ENCODE data around the gene AIG1.

AIG1 gene

GRCh38 chr6:143123941-143124340 is 63.3 kb downstream of the AIG1 start:
- CTCF ChIA-PET, result no interaction called here
- POLR2A ChIA-PET, result no interaction called here
- TF ChIP-seq FOXK2 (IDR thresholded peaks at IDR 0.05), result no peak
- TF ChIP-seq CTBP1 (IDR thresholded peaks at IDR 0.05; ENCODE audit: borderline replicate concordance), result no peak
- no peak for TF ChIP-seq PKNOX1 (IDR thresholded peaks at IDR 0.05)
- no peak for TF ChIP-seq TARDBP (IDR thresholded peaks at IDR 0.05)
- TF ChIP-seq FOXM1 (IDR thresholded peaks at IDR 0.05; ENCODE audit: borderline replicate concordance), result no peak
- no peak for TF ChIP-seq ZNF384 (IDR thresholded peaks at IDR 0.05)
- TF ChIP-seq SUZ12 (IDR thresholded peaks at IDR 0.05), result no peak
- no peak for TF ChIP-seq ELF4 (IDR thresholded peaks at IDR 0.05)
- TF ChIP-seq SP1 (IDR thresholded peaks at IDR 0.05), result no peak
- no peak for TF ChIP-seq HDGF (IDR thresholded peaks at IDR 0.05; ENCODE audit: borderline replicate concordance)
- TF ChIP-seq ARNT (IDR thresholded peaks at IDR 0.05), result no peak
- no peak for TF ChIP-seq L3MBTL2 (conservative IDR thresholded peaks at IDR 0.05)
- TF ChIP-seq NFRKB (IDR thresholded peaks at IDR 0.05), result no peak
- no peak for DNase-seq (ENCODE audit: extremely low spot score)

GRCh38 chr6:143125455-143125854 is 64.8 kb downstream of the AIG1 start:
- ChIA-PET POLR2A (no interaction called here), CTCF (no interaction called here)
- DNase-seq (ENCODE audit: extremely low spot score), result peak; percentile 38
- TF ChIP-seq FOXM1 (IDR thresholded peaks at IDR 0.05; ENCODE audit: borderline replicate concordance) (no peak), PKNOX1 (IDR thresholded peaks at IDR 0.05) (peak; percentile 46; the same call in 1 of the 2 replicates), L3MBTL2 (conservative IDR thresholded peaks at IDR 0.05) (no peak)

GRCh38 chr6:143125864-143126573 is 65.3 kb downstream of the AIG1 start:
- TF ChIP-seq HDGF (IDR thresholded peaks at IDR 0.05; ENCODE audit: borderline replicate concordance) (no peak), CTBP1 (IDR thresholded peaks at IDR 0.05; ENCODE audit: borderline replicate concordance) (no peak), L3MBTL2 (conservative IDR thresholded peaks at IDR 0.05) (no peak), ZNF384 (IDR thresholded peaks at IDR 0.05) (no peak), SUZ12 (IDR thresholded peaks at IDR 0.05) (no peak), TARDBP (IDR thresholded peaks at IDR 0.05) (no peak), SP1 (IDR thresholded peaks at IDR 0.05) (no peak)
- CTCF ChIA-PET, result no interaction called here
- DNase-seq (ENCODE audit: extremely low spot score), result peak; percentile 16
- POLR2A ChIA-PET, result no interaction called here

GRCh38 chr6:143126574-143126941 is 65.9 kb downstream of the AIG1 start:
- CTCF ChIA-PET, result no interaction called here

GRCh38 chr6:143127941-143128680 is 67.4 kb downstream of the AIG1 start:
- no peak for TF ChIP-seq HDGF (IDR thresholded peaks at IDR 0.05; ENCODE audit: borderline replicate concordance)
- no peak for TF ChIP-seq TARDBP (IDR thresholded peaks at IDR 0.05)
- TF ChIP-seq CTBP1 (IDR thresholded peaks at IDR 0.05; ENCODE audit: borderline replicate concordance), result no peak
- TF ChIP-seq ZNF384 (IDR thresholded peaks at IDR 0.05), result no peak
- DNase-seq (ENCODE audit: extremely low spot score), result no peak
- ChIA-PET CTCF (no interaction called here), POLR2A (no interaction called here)

More at GRCh38 chr6:143126574-143126941, 65.9 kb downstream of the AIG1 start:
- no peak for DNase-seq (ENCODE audit: extremely low spot score)
- POLR2A ChIA-PET, result no interaction called here
- TF ChIP-seq FOXM1 (IDR thresholded peaks at IDR 0.05; ENCODE audit: borderline replicate concordance), result no peak

GRCh38 chr6:143128681-143129015 is 68.0 kb downstream of the AIG1 start:
- CTCF ChIA-PET, result no interaction called here

More at GRCh38 chr6:143128681-143129015, 68.0 kb downstream of the AIG1 start:
- TF ChIP-seq ZNF384 (IDR thresholded peaks at IDR 0.05), result no peak
- TF ChIP-seq L3MBTL2 (conservative IDR thresholded peaks at IDR 0.05), result no peak
- no peak for TF ChIP-seq FOXK2 (IDR thresholded peaks at IDR 0.05)
- no peak for TF ChIP-seq FOXA1 (IDR thresholded peaks at IDR 0.05)
- no peak for TF ChIP-seq HDGF (IDR thresholded peaks at IDR 0.05; ENCODE audit: borderline replicate concordance)
- TF ChIP-seq ARNT (IDR thresholded peaks at IDR 0.05), result no peak
- TF ChIP-seq ELF4 (IDR thresholded peaks at IDR 0.05), result no peak
- no peak for TF ChIP-seq FOXM1 (IDR thresholded peaks at IDR 0.05; ENCODE audit: borderline replicate concordance)
- no peak for TF ChIP-seq NFRKB (IDR thresholded peaks at IDR 0.05)
- no peak for TF ChIP-seq LEF1 (IDR thresholded peaks at IDR 0.05; ENCODE audit: borderline replicate concordance)
- no peak for TF ChIP-seq BHLHE40 (IDR thresholded peaks at IDR 0.05; ENCODE audit: borderline replicate concordance)
- no peak for TF ChIP-seq PKNOX1 (IDR thresholded peaks at IDR 0.05)
- TF ChIP-seq TARDBP (IDR thresholded peaks at IDR 0.05), result no peak
- TF ChIP-seq SP1 (IDR thresholded peaks at IDR 0.05), result no peak
- no peak for TF ChIP-seq SUZ12 (IDR thresholded peaks at IDR 0.05)
- POLR2A ChIA-PET, result no interaction called here
- no peak for DNase-seq (ENCODE audit: extremely low spot score)
